ENCODE measurements around the gene PSKH1.

PSKH1 gene

DNA sequence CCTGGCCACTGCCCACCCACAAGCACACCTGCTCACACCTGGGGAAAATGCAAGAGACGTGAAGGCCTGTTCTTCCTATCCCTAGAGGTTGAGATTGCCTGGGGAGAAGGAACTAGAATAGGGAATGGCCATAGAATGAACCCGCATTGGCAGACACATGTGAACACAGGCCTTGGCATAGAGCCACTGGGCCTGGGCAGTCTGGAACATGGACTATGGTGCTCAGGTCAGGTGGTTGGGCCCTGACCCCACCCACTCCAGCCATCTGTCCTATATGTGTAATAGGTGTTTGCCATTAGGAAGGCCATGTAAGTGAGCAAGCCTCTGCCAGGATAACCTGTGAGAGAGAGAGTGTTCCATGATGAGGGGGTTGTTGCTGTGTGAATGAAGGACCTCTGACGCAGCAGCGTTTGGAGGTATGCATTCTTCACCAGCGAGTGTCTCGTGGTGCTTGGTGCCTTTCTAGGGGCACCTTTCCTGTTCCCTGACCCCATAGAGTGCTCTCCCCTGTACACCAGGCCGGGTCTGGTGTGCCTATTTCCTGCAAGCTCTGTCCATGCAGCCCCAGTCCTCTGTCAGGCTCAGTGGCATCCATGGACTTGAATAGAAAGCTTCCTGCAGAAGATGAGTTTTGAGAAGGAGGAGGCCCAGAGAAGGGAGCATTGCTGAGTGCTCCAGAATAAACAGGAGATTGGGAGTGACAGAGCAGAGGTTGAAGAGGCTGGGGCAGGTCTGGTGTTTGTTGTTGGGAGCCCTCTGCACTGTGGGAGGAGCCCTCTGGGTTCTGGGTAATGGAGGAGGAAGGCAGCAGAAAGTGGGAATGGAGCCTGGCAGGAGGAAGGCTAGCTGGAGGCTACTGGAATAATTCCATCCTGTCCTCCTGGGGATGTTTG is 23.0 kb downstream of the PSKH1 start:
- Histone ChIP-seq H3K27me3 (ENCODE audit: insufficient read depth, low read length, poor library complexity, severe bottlenecking) (no peaks in the 10 kb centered on the region), H3K4me1 (ENCODE audit: insufficient read depth, low read length, poor library complexity, severe bottlenecking) (peaks cover 1% of the 10 kb centered on the region), H4K20me1 (ENCODE audit: insufficient read depth, low read length, poor library complexity, severe bottlenecking) (no peaks in the 10 kb centered on the region), H3F3A (ENCODE audit: low read depth) (no peaks in the 10 kb centered on the region), H3K79me2 (ENCODE audit: insufficient read depth, low read length) (no peaks in the 10 kb centered on the region), H3K4me3 (ENCODE audit: low read length, poor library complexity, severe bottlenecking) (no peak overlapping the region), H3K9me2 (replicated peaks; ENCODE audit: low read depth, low read length) (no peaks in the 10 kb centered on the region), H3K36me3 (ENCODE audit: insufficient read depth, low read length) (no peaks in the 10 kb centered on the region), H3K9ac (ENCODE audit: low read depth, low read length, poor library complexity, severe bottlenecking) (no peak overlapping the region), H2AFZ (ENCODE audit: low read length) (no peak overlapping the region), H3K9me3 (ENCODE audit: insufficient read depth, low read depth, low read length) (no peaks in the 10 kb centered on the region), H3K4me2 (ENCODE audit: low read depth, low read length, poor library complexity, severe bottlenecking) (no peak overlapping the region)
- TF ChIP-seq, protein P1, sequence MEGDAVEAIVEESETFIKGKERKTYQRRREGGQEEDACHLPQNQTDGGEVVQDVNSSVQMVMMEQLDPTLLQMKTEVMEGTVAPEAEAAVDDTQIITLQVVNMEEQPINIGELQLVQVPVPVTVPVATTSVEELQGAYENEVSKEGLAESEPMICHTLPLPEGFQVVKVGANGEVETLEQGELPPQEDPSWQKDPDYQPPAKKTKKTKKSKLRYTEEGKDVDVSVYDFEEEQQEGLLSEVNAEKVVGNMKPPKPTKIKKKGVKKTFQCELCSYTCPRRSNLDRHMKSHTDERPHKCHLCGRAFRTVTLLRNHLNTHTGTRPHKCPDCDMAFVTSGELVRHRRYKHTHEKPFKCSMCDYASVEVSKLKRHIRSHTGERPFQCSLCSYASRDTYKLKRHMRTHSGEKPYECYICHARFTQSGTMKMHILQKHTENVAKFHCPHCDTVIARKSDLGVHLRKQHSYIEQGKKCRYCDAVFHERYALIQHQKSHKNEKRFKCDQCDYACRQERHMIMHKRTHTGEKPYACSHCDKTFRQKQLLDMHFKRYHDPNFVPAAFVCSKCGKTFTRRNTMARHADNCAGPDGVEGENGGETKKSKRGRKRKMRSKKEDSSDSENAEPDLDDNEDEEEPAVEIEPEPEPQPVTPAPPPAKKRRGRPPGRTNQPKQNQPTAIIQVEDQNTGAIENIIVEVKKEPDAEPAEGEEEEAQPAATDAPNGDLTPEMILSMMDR (conservative IDR thresholded peaks at IDR 0.05; ENCODE audit: low read length) = no peak
- TF ChIP-seq EZH2phosphoT487 (IDR thresholded peaks at IDR 0.05; ENCODE audit: borderline replicate concordance) = no peak

DNA sequence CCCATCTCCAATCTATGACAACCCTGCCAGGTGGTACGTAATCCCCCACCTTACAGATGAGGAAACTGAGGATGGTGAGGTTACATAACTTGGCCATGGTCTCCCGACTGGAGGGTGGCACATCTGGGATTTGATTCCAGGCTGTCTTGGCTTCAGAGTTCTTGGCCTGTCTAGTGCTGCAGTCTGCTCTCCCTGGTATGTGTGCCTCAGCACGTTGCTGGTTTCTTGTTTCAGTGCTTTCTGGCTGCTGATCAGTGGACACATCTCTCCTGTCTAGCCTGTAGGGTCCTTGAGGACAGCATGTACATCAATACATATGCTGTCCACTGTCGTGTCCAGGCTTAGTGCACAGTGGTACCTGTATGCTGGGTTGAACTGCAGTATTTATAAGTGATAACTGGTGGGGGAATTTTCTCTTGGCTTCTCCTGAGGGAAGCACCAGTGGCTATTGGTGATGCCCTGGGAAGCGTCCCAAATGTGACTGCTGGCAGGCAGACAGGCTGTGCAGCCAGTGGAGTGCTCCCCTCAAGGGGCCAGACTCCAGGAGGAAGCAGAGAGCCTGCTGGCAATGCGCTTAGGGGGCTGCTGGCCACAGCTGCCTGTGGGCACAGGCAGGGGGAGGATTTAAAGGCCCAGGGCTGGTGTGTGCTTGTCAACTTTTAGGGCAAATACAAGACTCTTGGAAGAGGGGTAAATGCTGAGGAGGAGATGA is 24.2 kb downstream of the PSKH1 start:
- H3F3A ChIP-seq (ENCODE audit: low read depth) = no peaks in the 10 kb centered on the region
- no peak overlapping the region for H3K9ac ChIP-seq (ENCODE audit: low read depth, low read length, poor library complexity, severe bottlenecking)
- no peaks in the 10 kb centered on the region for H4K20me1 ChIP-seq (ENCODE audit: insufficient read depth, low read length, poor library complexity, severe bottlenecking)

DNA sequence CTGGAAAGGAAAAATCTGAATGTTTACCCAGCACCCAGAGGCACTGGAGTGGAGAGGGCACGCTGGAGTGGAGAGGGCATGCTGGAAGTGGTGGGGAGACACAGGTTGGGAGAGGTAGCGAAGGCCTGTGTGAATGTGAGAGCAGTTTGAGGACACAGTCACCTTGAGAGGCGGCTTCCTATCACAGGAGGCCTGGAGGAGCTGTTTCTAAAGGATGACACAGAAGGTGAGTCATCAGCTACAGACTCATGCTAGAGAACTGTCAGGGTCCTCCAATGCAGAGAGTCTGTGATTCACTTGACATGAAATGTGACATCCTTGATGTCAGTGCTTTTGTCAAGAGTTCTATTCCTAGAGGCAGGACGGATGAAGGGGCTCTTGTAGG is 24.8 kb downstream of the PSKH1 start:
- Histone ChIP-seq H4K20me1 (ENCODE audit: insufficient read depth, low read length, poor library complexity, severe bottlenecking) (no peaks in the 10 kb centered on the region), H3F3A (ENCODE audit: low read depth) (no peaks in the 10 kb centered on the region), H3K4me3 (ENCODE audit: low read length, poor library complexity, severe bottlenecking) (no peak overlapping the region), H3K9me2 (replicated peaks; ENCODE audit: low read depth, low read length) (no peaks in the 10 kb centered on the region), H3K79me2 (ENCODE audit: insufficient read depth, low read length) (no peaks in the 10 kb centered on the region), H3K4me1 (ENCODE audit: insufficient read depth, low read length, poor library complexity, severe bottlenecking) (no peaks in the 10 kb centered on the region), H3K4me2 (ENCODE audit: low read depth, low read length, poor library complexity, severe bottlenecking) (no peak overlapping the region), H3K9ac (ENCODE audit: low read depth, low read length, poor library complexity, severe bottlenecking) (no peak overlapping the region), H3K9me3 (ENCODE audit: insufficient read depth, low read depth, low read length) (no peaks in the 10 kb centered on the region), H3K36me3 (ENCODE audit: insufficient read depth, low read length) (no peaks in the 10 kb centered on the region), H2AFZ (ENCODE audit: low read length) (no peak overlapping the region), H3K27me3 (ENCODE audit: insufficient read depth, low read length, poor library complexity, severe bottlenecking) (no peaks in the 10 kb centered on the region)
- TF ChIP-seq, protein P1 (conservative IDR thresholded peaks at IDR 0.05; ENCODE audit: low read length) = no peak
- TF ChIP-seq EZH2phosphoT487 (IDR thresholded peaks at IDR 0.05; ENCODE audit: borderline replicate concordance) = no peak

More for the DNA sequence above, 24.2 kb downstream of the PSKH1 start:
- H3K4me3 ChIP-seq (ENCODE audit: low read length, poor library complexity, severe bottlenecking) = no peak overlapping the region
- no peaks in the 10 kb centered on the region for H3K4me1 ChIP-seq (ENCODE audit: insufficient read depth, low read length, poor library complexity, severe bottlenecking)
- no peaks in the 10 kb centered on the region for H3K9me3 ChIP-seq (ENCODE audit: insufficient read depth, low read depth, low read length)
- no peak overlapping the region for H2AFZ ChIP-seq (ENCODE audit: low read length)
- no peak overlapping the region for H3K4me2 ChIP-seq (ENCODE audit: low read depth, low read length, poor library complexity, severe bottlenecking)
- no peaks in the 10 kb centered on the region for H3K27me3 ChIP-seq (ENCODE audit: insufficient read depth, low read length, poor library complexity, severe bottlenecking)
- H3K36me3 ChIP-seq (ENCODE audit: insufficient read depth, low read length) = no peaks in the 10 kb centered on the region
- TF ChIP-seq, protein P1 (conservative IDR thresholded peaks at IDR 0.05; ENCODE audit: low read length) = no peak
- no peak for TF ChIP-seq EZH2phosphoT487 (IDR thresholded peaks at IDR 0.05; ENCODE audit: borderline replicate concordance)
- no peaks in the 10 kb centered on the region for H3K9me2 ChIP-seq (replicated peaks; ENCODE audit: low read depth, low read length)
- no peaks in the 10 kb centered on the region for H3K79me2 ChIP-seq (ENCODE audit: insufficient read depth, low read length)

Data from Loucy (cell line).